HEK293 (cell line): ENCODE measurements around the gene INSRR.

Experiments used
- CTCF ChIA-PET: fragments of 350-600 bp; formaldehyde crosslinking; extraction: SDS; loops from one replicate; lab custom pipeline; 2021; ENCODE audit warnings: antibody characterized with exemption; lab: Yijun Ruan, JAX
- POLR2A ChIA-PET: fragments of 300-600 bp; formaldehyde crosslinking; extraction: SDS; loops from one replicate; lab custom pipeline; 2020; ENCODE audit warnings: antibody characterized with exemption, inconsistent platforms; lab: Yijun Ruan, JAX
- H3K27ac ChIP-seq: fragments of 200-500 bp; sonication (Bioruptor generic); 2 replicates; pipeline ENCODE4 v1.5.1; 2014; ENCODE audit warnings: low read depth, low read length, control low read depth, inconsistent platforms; ENCODE audit errors: extremely low read depth
- H3K36me3 ChIP-seq, 2 experiments: fragments of 200-500 bp in 1 of 2; sonication (Bioruptor generic) in 1 of 2; 1 replicate in 1 of 2; 2 replicates in 1 of 2; pipeline ENCODE4 v1.5.1; 2014 to 2017; ENCODE audit warnings: inconsistent platforms in 2 of 2, low read length in 2 of 2; ENCODE audit not compliant: control insufficient read depth in 2 of 2, insufficient read depth in 1 of 2
- H3K4me1 ChIP-seq: fragments of 200-500 bp; sonication (Bioruptor generic); 2 replicates; pipeline ENCODE4 v1.5.1; 2014; ENCODE audit warnings: mild to moderate bottlenecking, low read length, inconsistent platforms; ENCODE audit not compliant: control insufficient read depth, insufficient read depth
- H3K4me3 ChIP-seq: 2 replicates; pipeline ENCODE4 v1.5.1; 2011; ENCODE audit warnings: low read depth, mild to moderate bottlenecking, control low read depth, low read length, moderate library complexity
- H3K9me3 ChIP-seq: fragments of 200-500 bp; sonication (Bioruptor generic); 2 replicates; pipeline ENCODE4 v1.5.1; 2014; ENCODE audit warnings: low read depth, low read length, inconsistent platforms; ENCODE audit not compliant: control insufficient read depth, insufficient read depth
- HOXC10 ChIP-seq: sonication (generic); formaldehyde crosslinking; IDR thresholded peaks from 2 replicates; pipeline ENCODE4 v1.8.1; 2023; ENCODE audit warnings: mild to moderate bottlenecking, missing genetic modification reagents
- KLF16 ChIP-seq: fragments of 450-650 bp; formaldehyde crosslinking; IDR thresholded peaks from 2 replicates; pipeline ENCODE4 v1.5.1; 2017; ENCODE audit warnings: missing biosample characterization, missing genetic modification characterization
- OSR2 ChIP-seq: fragments of 450-650 bp; formaldehyde crosslinking; IDR thresholded peaks from 2 replicates; pipeline ENCODE4 v1.5.1; 2016; ENCODE audit warnings: missing biosample characterization, missing genetic modification characterization
- ZBTB17 ChIP-seq: fragments of 450-650 bp; formaldehyde crosslinking; IDR thresholded peaks from 2 replicates; pipeline ENCODE4 v1.5.1; 2016; ENCODE audit warnings: missing biosample characterization, missing genetic modification characterization
- ZNF169 ChIP-seq: fragments of 450-650 bp; formaldehyde crosslinking; IDR thresholded peaks from 2 replicates; pipeline ENCODE4 v1.5.1; 2016; ENCODE audit warnings: missing biosample characterization, missing genetic modification characterization
- ZNF292 ChIP-seq: fragments of 450-650 bp; formaldehyde crosslinking; IDR thresholded peaks from 2 replicates; pipeline ENCODE4 v1.5.1; 2016; ENCODE audit warnings: low read depth, missing biosample characterization, missing genetic modification characterization, borderline replicate concordance
- ZNF302 ChIP-seq: fragments of 450-650 bp; formaldehyde crosslinking; IDR thresholded peaks from 2 replicates; pipeline ENCODE4 v1.5.1; 2016; ENCODE audit warnings: missing biosample characterization, missing genetic modification characterization, low read depth
- ZNF341 ChIP-seq: fragments of 450-650 bp; formaldehyde crosslinking; IDR thresholded peaks from 2 replicates; pipeline ENCODE4; 2016; ENCODE audit warnings: low read depth, missing biosample characterization, missing genetic modification characterization
- ZNF350 ChIP-seq: fragments of 450-650 bp; formaldehyde crosslinking; IDR thresholded peaks from 2 replicates; pipeline ENCODE4 v1.5.0; 2017; ENCODE audit warnings: missing biosample characterization, mild to moderate bottlenecking, missing genetic modification characterization
- ZNF600 ChIP-seq: fragments of 450-650 bp; formaldehyde crosslinking; IDR thresholded peaks from 2 replicates; pipeline ENCODE4 v1.5.1; 2016; ENCODE audit warnings: missing biosample characterization, missing genetic modification characterization
- ZNF777 ChIP-seq: fragments of 450-650 bp; formaldehyde crosslinking; IDR thresholded peaks from 2 replicates; pipeline ENCODE4 v1.5.1; 2017; ENCODE audit warnings: missing biosample characterization, missing genetic modification characterization, borderline replicate concordance
- ZXDB ChIP-seq: fragments of 450-650 bp; formaldehyde crosslinking; IDR thresholded peaks from 2 replicates; pipeline ENCODE4 v1.5.1; 2016; ENCODE audit warnings: missing biosample characterization, missing genetic modification characterization
- TF ChIP-seq, protein P1 (sequence below): fragments of 450-650 bp; formaldehyde crosslinking; IDR thresholded peaks from 2 replicates; pipeline ENCODE4 v1.5.0; 2017; ENCODE audit warnings: missing biosample characterization, missing genetic modification characterization, borderline replicate concordance
- TF ChIP-seq, protein P2 (sequence below): fragments of 450-650 bp; formaldehyde crosslinking; IDR thresholded peaks from 2 replicates; pipeline ENCODE4 v1.5.1; 2017; ENCODE audit warnings: missing biosample characterization, missing genetic modification characterization
- TF ChIP-seq, protein P3 (sequence below): fragments of 450-650 bp; formaldehyde crosslinking; IDR thresholded peaks from 2 replicates; pipeline ENCODE4 v1.5.1; 2016; ENCODE audit warnings: missing biosample characterization, missing genetic modification characterization, borderline replicate concordance
- TF ChIP-seq, protein P4 (sequence below): fragments of 450-650 bp; formaldehyde crosslinking; IDR thresholded peaks from 2 replicates; pipeline ENCODE4 v1.5.1; 2016; ENCODE audit warnings: missing biosample characterization, missing genetic modification characterization
- TF ChIP-seq, protein P5 (sequence below): fragments of 450-650 bp; IDR thresholded peaks from 2 replicates; pipeline ENCODE4 v1.5.1; 2018; ENCODE audit warnings: missing biosample characterization, missing genetic modification characterization

Gene INSRR

DNA sequence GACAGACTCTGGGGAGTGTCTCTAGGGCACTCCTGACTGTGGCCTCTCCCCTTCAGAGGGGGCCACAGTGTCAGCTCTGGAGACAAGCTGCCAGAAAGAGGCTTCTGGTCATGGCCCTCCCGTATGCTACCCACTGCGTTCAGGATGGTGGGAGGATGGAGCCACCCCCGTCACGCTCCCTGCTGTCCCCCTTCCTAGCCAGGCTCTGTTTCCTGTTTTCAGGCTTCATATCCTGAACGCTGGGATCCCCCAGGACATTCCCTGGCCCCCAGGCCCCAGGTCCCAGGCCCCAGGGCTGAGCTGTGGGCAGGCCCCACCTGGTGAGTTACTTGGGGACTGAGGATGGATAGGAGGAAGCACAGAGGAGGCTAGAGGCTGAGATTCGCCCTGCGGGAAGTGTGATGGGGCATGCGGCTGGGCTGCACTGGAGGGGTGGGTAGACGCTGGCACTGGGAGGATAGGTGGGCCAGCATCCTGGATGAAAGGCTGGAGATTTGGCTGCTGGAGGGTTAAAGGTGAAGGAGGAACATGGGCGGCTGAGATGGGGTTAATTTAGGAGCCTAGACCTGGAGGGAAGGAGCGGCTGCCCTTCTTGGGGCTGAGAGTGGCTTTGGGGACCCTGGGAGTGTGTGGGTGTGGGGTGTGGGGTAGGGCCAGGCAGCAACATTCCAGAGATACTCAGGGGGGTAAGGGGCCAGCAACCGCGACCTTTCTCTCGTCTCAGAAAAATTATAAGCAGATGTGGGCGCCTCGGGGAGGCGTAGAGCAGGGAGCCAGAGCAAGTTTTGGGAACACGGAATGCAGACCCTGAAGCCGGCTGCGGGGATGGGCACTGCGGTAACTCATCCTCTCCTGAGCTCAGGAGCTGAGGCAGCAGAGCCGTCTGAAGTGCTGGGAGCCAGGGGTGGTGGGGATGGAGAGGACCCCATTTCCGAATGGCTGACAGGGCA, 43.3 kb upstream of the INSRR start (continued):
- TF ChIP-seq, protein P1, sequence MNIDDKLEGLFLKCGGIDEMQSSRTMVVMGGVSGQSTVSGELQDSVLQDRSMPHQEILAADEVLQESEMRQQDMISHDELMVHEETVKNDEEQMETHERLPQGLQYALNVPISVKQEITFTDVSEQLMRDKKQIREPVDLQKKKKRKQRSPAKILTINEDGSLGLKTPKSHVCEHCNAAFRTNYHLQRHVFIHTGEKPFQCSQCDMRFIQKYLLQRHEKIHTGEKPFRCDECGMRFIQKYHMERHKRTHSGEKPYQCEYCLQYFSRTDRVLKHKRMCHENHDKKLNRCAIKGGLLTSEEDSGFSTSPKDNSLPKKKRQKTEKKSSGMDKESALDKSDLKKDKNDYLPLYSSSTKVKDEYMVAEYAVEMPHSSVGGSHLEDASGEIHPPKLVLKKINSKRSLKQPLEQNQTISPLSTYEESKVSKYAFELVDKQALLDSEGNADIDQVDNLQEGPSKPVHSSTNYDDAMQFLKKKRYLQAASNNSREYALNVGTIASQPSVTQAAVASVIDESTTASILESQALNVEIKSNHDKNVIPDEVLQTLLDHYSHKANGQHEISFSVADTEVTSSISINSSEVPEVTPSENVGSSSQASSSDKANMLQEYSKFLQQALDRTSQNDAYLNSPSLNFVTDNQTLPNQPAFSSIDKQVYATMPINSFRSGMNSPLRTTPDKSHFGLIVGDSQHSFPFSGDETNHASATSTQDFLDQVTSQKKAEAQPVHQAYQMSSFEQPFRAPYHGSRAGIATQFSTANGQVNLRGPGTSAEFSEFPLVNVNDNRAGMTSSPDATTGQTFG (tag by site-specific recombination): no peak
- TF ChIP-seq ZNF350 (no peak), ZNF169 (no peak), ZBTB17 (tag by site-specific recombination) (no peak), ZNF341 (tag by site-specific recombination) (no peak), ZNF777 (tag by site-specific recombination) (no peak)
- TF ChIP-seq, protein P2, sequence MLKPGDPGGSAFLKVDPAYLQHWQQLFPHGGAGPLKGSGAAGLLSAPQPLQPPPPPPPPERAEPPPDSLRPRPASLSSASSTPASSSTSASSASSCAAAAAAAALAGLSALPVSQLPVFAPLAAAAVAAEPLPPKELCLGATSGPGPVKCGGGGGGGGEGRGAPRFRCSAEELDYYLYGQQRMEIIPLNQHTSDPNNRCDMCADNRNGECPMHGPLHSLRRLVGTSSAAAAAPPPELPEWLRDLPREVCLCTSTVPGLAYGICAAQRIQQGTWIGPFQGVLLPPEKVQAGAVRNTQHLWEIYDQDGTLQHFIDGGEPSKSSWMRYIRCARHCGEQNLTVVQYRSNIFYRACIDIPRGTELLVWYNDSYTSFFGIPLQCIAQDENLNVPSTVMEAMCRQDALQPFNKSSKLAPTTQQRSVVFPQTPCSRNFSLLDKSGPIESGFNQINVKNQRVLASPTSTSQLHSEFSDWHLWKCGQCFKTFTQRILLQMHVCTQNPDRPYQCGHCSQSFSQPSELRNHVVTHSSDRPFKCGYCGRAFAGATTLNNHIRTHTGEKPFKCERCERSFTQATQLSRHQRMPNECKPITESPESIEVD (tag by site-specific recombination): no peak
- TF ChIP-seq, protein P3, sequence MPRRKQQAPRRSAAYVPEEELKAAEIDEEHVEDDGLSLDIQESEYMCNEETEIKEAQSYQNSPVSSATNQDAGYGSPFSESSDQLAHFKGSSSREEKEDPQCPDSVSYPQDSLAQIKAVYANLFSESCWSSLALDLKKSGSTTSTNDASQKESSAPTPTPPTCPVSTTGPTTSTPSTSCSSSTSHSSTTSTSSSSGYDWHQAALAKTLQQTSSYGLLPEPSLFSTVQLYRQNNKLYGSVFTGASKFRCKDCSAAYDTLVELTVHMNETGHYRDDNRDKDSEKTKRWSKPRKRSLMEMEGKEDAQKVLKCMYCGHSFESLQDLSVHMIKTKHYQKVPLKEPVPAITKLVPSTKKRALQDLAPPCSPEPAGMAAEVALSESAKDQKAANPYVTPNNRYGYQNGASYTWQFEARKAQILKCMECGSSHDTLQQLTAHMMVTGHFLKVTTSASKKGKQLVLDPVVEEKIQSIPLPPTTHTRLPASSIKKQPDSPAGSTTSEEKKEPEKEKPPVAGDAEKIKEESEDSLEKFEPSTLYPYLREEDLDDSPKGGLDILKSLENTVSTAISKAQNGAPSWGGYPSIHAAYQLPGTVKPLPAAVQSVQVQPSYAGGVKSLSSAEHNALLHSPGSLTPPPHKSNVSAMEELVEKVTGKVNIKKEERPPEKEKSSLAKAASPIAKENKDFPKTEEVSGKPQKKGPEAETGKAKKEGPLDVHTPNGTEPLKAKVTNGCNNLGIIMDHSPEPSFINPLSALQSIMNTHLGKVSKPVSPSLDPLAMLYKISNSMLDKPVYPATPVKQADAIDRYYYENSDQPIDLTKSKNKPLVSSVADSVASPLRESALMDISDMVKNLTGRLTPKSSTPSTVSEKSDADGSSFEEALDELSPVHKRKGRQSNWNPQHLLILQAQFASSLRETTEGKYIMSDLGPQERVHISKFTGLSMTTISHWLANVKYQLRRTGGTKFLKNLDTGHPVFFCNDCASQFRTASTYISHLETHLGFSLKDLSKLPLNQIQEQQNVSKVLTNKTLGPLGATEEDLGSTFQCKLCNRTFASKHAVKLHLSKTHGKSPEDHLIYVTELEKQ (tag by site-specific recombination): no peak
- TF ChIP-seq, protein P4, sequence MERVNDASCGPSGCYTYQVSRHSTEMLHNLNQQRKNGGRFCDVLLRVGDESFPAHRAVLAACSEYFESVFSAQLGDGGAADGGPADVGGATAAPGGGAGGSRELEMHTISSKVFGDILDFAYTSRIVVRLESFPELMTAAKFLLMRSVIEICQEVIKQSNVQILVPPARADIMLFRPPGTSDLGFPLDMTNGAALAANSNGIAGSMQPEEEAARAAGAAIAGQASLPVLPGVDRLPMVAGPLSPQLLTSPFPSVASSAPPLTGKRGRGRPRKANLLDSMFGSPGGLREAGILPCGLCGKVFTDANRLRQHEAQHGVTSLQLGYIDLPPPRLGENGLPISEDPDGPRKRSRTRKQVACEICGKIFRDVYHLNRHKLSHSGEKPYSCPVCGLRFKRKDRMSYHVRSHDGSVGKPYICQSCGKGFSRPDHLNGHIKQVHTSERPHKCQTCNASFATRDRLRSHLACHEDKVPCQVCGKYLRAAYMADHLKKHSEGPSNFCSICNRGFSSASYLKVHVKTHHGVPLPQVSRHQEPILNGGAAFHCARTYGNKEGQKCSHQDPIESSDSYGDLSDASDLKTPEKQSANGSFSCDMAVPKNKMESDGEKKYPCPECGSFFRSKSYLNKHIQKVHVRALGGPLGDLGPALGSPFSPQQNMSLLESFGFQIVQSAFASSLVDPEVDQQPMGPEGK (tag by site-specific recombination): no peak

DNA sequence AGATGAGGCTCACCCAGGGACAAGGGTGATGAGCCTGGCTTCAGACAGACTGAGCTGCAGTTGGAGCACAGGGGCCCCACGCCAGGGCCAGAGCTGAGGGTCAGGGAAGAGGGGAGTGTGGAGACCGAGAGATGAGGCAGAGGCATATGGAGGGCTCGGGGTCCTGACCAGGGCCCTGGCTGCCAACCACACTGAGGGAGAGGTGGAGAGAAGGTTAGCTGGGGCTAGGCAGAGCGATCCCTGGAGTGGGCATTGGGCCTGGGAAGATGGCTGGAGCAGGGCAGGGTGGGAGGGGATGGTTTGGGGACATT, 42.6 kb upstream of the INSRR start:
- Histone ChIP-seq H3K9me3 (no peaks in the 10 kb centered on the region), H3K4me3 (no peak overlapping the region), H3K27ac (no peak overlapping the region), H3K36me3 (no peaks in the 10 kb centered on the region), H3K4me1 (no peaks in the 10 kb centered on the region)
- ChIA-PET CTCF (interaction anchor here (0.9 to 2.1 kb wide), 5 partner anchors 9 to 255 kb away, joined by 3 to 10 read pairs (median 6); no protein-coding TSS in a partner anchor), POLR2A (no interaction called here)
- TF ChIP-seq ZXDB (tag by site-specific recombination): no peak
- no peak for TF ChIP-seq ZNF600 (tag by site-specific recombination)
- TF ChIP-seq KLF16 (tag by site-specific recombination): no peak
- no peak for TF ChIP-seq HOXC10
- TF ChIP-seq, protein P5, sequence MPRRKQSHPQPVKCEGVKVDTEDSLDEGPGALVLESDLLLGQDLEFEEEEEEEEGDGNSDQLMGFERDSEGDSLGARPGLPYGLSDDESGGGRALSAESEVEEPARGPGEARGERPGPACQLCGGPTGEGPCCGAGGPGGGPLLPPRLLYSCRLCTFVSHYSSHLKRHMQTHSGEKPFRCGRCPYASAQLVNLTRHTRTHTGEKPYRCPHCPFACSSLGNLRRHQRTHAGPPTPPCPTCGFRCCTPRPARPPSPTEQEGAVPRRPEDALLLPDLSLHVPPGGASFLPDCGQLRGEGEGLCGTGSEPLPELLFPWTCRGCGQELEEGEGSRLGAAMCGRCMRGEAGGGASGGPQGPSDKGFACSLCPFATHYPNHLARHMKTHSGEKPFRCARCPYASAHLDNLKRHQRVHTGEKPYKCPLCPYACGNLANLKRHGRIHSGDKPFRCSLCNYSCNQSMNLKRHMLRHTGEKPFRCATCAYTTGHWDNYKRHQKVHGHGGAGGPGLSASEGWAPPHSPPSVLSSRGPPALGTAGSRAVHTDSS: no peak
- no peak for TF ChIP-seq ZNF292
- no peak for TF ChIP-seq OSR2 (tag by site-specific recombination)
- TF ChIP-seq, protein P3 (tag by site-specific recombination): no peak
- TF ChIP-seq ZNF302 (tag by site-specific recombination): no peak
- TF ChIP-seq, protein P4 (tag by site-specific recombination): no peak
